Neural progenitor cell (in vitro differentiated cells): Measurements from ENCODE around the gene GLS. TPM values are rescaled to one million over a fixed set of nuclear protein-coding genes. Genes with fewer than 3 reads are reported as not detected.

Experiments used
- DNase-seq: peaks from one replicate; pipeline ENCODE4 v3.0.0-alpha.2; 2016; ENCODE audit warnings: low spot score
- H2AFZ ChIP-seq: fragments of 200-600 bp; sonication (generic); replicated peaks from 2 replicates; pipeline ENCODE4 v1.6.1; 2016; ENCODE audit warnings: antibody characterized with exemption
- H3F3A ChIP-seq: fragments of 200-600 bp; sonication (generic); 2 replicates; pipeline ENCODE4 v1.6.1; 2016; ENCODE audit warnings: antibody characterized with exemption, low read depth
- H3K27ac ChIP-seq: fragments of 200-600 bp; sonication (generic); 2 replicates; pipeline ENCODE4 v1.5.1; 2016; ENCODE audit warnings: mild to moderate bottlenecking
- H3K27me3 ChIP-seq: fragments of 200-600 bp; sonication (generic); 2 replicates; pipeline ENCODE4 v1.6.1; 2016; ENCODE audit warnings: mild to moderate bottlenecking, moderate library complexity
- H3K36me3 ChIP-seq: fragments of 200-600 bp; sonication (generic); 2 replicates; pipeline ENCODE4 v1.5.1; 2016
- H3K4me1 ChIP-seq: fragments of 200-600 bp; sonication (generic); 2 replicates; pipeline ENCODE4 v1.6.1; 2016; ENCODE audit warnings: mixed run types
- H3K4me2 ChIP-seq: fragments of 200-600 bp; sonication (generic); 2 replicates; pipeline ENCODE4 v1.6.1; 2016
- H3K4me3 ChIP-seq: fragments of 200-600 bp; sonication (generic); 2 replicates; pipeline ENCODE4 v1.5.1; 2016
- H3K79me2 ChIP-seq: fragments of 200-600 bp; sonication (generic); 2 replicates; pipeline ENCODE4 v1.6.1; 2016; ENCODE audit warnings: low read depth
- H3K9ac ChIP-seq: fragments of 200-600 bp; sonication (generic); 2 replicates; pipeline ENCODE4 v1.6.1; 2016
- H3K9me3 ChIP-seq: fragments of 200-600 bp; sonication (generic); 2 replicates; pipeline ENCODE4 v1.5.1; 2016; ENCODE audit warnings: low read depth
- H4K20me1 ChIP-seq: fragments of 200-600 bp; sonication (generic); 2 replicates; pipeline ENCODE4 v1.6.1; 2016; ENCODE audit warnings: low read depth
- H3K27ac Mint-ChIP-seq: 3 replicates; pipeline ENCODE4 v1.8.0; 2021; ENCODE audit warnings: mixed read lengths
- H3K27me3 Mint-ChIP-seq: 2 replicates; pipeline ENCODE4 v1.8.0; 2022; ENCODE audit warnings: low read depth, mild to moderate bottlenecking, inconsistent platforms, moderate library complexity, mixed read lengths; ENCODE audit not compliant: insufficient read depth
- H3K36me3 Mint-ChIP-seq: 3 replicates; pipeline ENCODE4 v1.8.0; 2021; ENCODE audit warnings: mixed read lengths
- H3K4me1 Mint-ChIP-seq: 3 replicates; pipeline ENCODE4 v1.8.0; 2021; ENCODE audit warnings: mixed read lengths
- H3K4me3 Mint-ChIP-seq: 3 replicates; pipeline ENCODE4 v1.8.0; 2021; ENCODE audit warnings: mild to moderate bottlenecking, moderate library complexity, mixed read lengths
- H3K9me3 Mint-ChIP-seq: 3 replicates; pipeline ENCODE4 v1.8.0; 2020; ENCODE audit warnings: mixed read lengths
- CTCF ChIP-seq: fragments of 200-600 bp; sonication (generic); IDR thresholded peaks from 2 replicates; pipeline ENCODE4 v1.5.1; 2017; ENCODE audit warnings: antibody characterized with exemption, mild to moderate bottlenecking
- EZH2 ChIP-seq: fragments of 200-600 bp; sonication (generic); IDR thresholded peaks from 2 replicates; pipeline ENCODE4 v1.6.1; 2017; ENCODE audit warnings: antibody characterized with exemption, mild to moderate bottlenecking, moderate library complexity
- EZH2phosphoT487 ChIP-seq: fragments of 200-600 bp; sonication (generic); IDR thresholded peaks from 2 replicates; pipeline ENCODE4 v1.6.1; 2017; ENCODE audit warnings: antibody characterized with exemption
- total RNA-seq: library from RNA; depleted of rRNA; stranded (reverse); fragments of >200 nt; gene quantifications from 2 replicates; pipeline ENCODE4 v1.2.3, GENCODE V29; 2015; ENCODE audit warnings: low replicate concordance

GLS gene
- total RNA-seq, 1 donor from 2014 or later, result 54.0 TPM

DNA sequence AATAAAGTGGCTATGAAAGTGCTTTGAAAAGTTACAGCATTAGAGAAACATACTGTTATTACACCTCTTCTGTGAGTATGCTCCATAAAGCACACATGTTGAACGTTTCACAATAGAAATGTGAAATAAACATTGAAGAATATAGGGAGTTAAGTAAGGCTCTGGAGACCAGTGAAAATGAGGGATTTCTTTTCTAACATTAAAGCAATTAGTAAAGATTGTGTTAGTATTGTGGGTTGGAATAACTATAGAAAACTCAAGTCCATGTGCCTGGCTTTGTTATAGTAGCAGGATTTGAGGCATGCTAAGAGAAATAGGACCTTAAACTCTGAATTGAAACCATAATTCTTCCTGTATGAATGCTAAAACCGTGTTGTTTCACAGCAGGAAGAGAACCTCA is 63.1 kb downstream of the GLS start:
- no peak for DNase-seq
- no peaks in the 10 kb centered on the region for H4K20me1 ChIP-seq
- Mint-ChIP-seq H3K36me3 (no peaks in the 10 kb centered on the region), H3K4me1 (no peaks in the 10 kb centered on the region), H3K4me3 (no peak overlapping the region), H3K27ac (no peak overlapping the region), H3K27me3 (no peaks in the 10 kb centered on the region), H3K9me3 (no peaks in the 10 kb centered on the region)
- H3K4me1 ChIP-seq, result no peaks in the 10 kb centered on the region
- TF ChIP-seq EZH2, result no peak
- H3K9ac ChIP-seq, result no peak overlapping the region
- H3F3A ChIP-seq, result no peaks in the 10 kb centered on the region
- H3K36me3 ChIP-seq, result no peaks in the 10 kb centered on the region
- H3K4me2 ChIP-seq, result no peak overlapping the region
- H3K79me2 ChIP-seq, result no peaks in the 10 kb centered on the region
- H2AFZ ChIP-seq, result no peak overlapping the region
- no peak overlapping the region for H3K27ac ChIP-seq
- H3K4me3 ChIP-seq, result no peak overlapping the region
- no peaks in the 10 kb centered on the region for H3K27me3 ChIP-seq
- H3K9me3 ChIP-seq, result no peaks in the 10 kb centered on the region

DNA sequence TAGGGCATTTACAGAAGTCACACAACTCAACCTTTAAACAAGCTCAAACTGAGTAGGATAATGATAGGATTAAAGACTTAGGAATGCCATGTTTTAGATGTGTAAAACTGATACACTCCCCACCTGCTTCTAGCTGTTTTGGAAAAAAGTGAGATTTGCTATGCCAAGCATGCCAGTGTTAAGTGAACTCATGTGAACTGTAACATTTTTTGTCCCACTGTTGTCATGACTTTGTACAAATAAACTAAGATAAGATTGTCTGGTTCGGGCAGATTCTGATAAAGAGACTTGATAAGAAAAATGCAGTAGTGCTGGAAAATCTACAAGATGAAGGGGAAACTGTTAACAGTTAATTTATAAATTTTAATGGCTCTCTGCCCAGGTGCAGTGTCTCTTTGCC is 66.5 kb downstream of the GLS start:
- no peak overlapping the region for H3K4me2 ChIP-seq
- no peak overlapping the region for H3K27ac ChIP-seq
- no peaks in the 10 kb centered on the region for H4K20me1 ChIP-seq
- Mint-ChIP-seq H3K9me3 (no peaks in the 10 kb centered on the region), H3K27me3 (no peaks in the 10 kb centered on the region), H3K27ac (no peak overlapping the region), H3K4me3 (no peak overlapping the region), H3K36me3 (no peaks in the 10 kb centered on the region), H3K4me1 (no peaks in the 10 kb centered on the region)
- TF ChIP-seq EZH2phosphoT487, result no peak
- no peak for TF ChIP-seq CTCF
- TF ChIP-seq EZH2, result no peak
- H3K27me3 ChIP-seq, result no peaks in the 10 kb centered on the region
- H3K9ac ChIP-seq, result no peak overlapping the region
- H3K4me1 ChIP-seq, result no peaks in the 10 kb centered on the region
- no peaks in the 10 kb centered on the region for H3F3A ChIP-seq
- no peaks in the 10 kb centered on the region for H3K79me2 ChIP-seq
- H3K4me3 ChIP-seq, result no peak overlapping the region
- no peaks in the 10 kb centered on the region for H3K9me3 ChIP-seq
- H3K36me3 ChIP-seq, result no peaks in the 10 kb centered on the region
- no peak overlapping the region for H2AFZ ChIP-seq
- DNase-seq, result no peak

- H3K9me3 ChIP-seq, result no peaks in the 10 kb centered on the region
- Mint-ChIP-seq H3K9me3 (no peaks in the 10 kb centered on the region), H3K36me3 (no peaks in the 10 kb centered on the region), H3K27ac (no peak overlapping the region), H3K4me3 (no peak overlapping the region), H3K27me3 (no peaks in the 10 kb centered on the region), H3K4me1 (no peaks in the 10 kb centered on the region)
- H3K9ac ChIP-seq, result no peak overlapping the region
- H3K4me3 ChIP-seq, result no peak overlapping the region
- no peak overlapping the region for H3K27ac ChIP-seq
- no peaks in the 10 kb centered on the region for H3F3A ChIP-seq
- TF ChIP-seq EZH2 (no peak), CTCF (no peak)
- DNase-seq, result no peak
- no peak overlapping the region for H2AFZ ChIP-seq
- H3K27me3 ChIP-seq, result no peaks in the 10 kb centered on the region
- no peaks in the 10 kb centered on the region for H4K20me1 ChIP-seq
- no peaks in the 10 kb centered on the region for H3K4me1 ChIP-seq
- no peak overlapping the region for H3K4me2 ChIP-seq
- H3K79me2 ChIP-seq, result no peaks in the 10 kb centered on the region
- no peaks in the 10 kb centered on the region for H3K36me3 ChIP-seq
Measured at GRCh38 chr2:190947711-190948251, 67.2 kb downstream of the GLS start.

DNA sequence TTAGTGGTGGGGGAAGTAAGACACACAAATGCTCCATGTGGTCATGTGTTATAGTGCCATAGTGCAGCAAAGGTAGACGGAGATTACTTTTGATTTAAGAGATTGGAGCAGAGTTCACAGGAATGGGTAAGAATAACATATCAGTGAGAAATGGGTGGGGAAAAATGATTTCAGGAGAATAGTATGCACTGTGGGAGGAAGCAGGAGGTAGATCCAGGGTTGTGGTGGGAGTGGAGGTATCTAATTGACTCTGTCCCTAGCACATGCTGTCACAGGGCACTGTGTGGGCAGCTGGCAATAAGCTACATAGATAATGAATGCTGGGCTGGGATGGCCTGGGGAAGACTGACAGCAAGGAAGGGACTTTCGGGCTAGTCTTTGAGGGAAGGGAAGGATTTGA is 68.0 kb downstream of the GLS start:
- Mint-ChIP-seq H3K27ac (no peak overlapping the region), H3K4me1 (no peaks in the 10 kb centered on the region), H3K36me3 (no peaks in the 10 kb centered on the region), H3K9me3 (no peaks in the 10 kb centered on the region), H3K4me3 (no peak overlapping the region), H3K27me3 (no peaks in the 10 kb centered on the region)
- Histone ChIP-seq H3K4me1 (no peaks in the 10 kb centered on the region), H3K27me3 (no peaks in the 10 kb centered on the region), H3K79me2 (no peaks in the 10 kb centered on the region), H3K9me3 (no peaks in the 10 kb centered on the region), H3K9ac (no peak overlapping the region), H3F3A (no peaks in the 10 kb centered on the region), H2AFZ (no peak overlapping the region), H3K36me3 (no peaks in the 10 kb centered on the region), H4K20me1 (no peaks in the 10 kb centered on the region), H3K4me3 (no peak overlapping the region), H3K27ac (no peak overlapping the region), H3K4me2 (no peak overlapping the region)
- no peak for DNase-seq
- TF ChIP-seq CTCF (no peak), EZH2phosphoT487 (no peak), EZH2 (no peak)
